Thoracic aorta (tissue), 2 donors: ENCODE results near the gene NHERF1. TPM values are rescaled to one million over a fixed set of nuclear protein-coding genes. Genes with fewer than 3 reads are reported as not detected.

Source experiments
- ATAC-seq: fragments of 150-250 bp; one replicate; pipeline ENCODE4 v1.8.0; 2017; ENCODE audit warnings: low read depth; ENCODE audit not compliant: insufficient number of reproducible peaks, low FRiP score
- DNase-seq: peaks from one replicate; pipeline ENCODE4 v3.0.0-alpha.2; 2020; ENCODE audit warnings: low spot score
- H3K27ac ChIP-seq, 2 donors: fragments of 200-600 bp; sonication (generic); 1 replicate in 1 of 2; 2 replicates in 1 of 2; pipeline ENCODE4 v1.5.1; 2016; ENCODE audit warnings: mild to moderate bottlenecking in 2 of 2, moderate library complexity in 2 of 2
- H3K27me3 ChIP-seq: fragments of 200-600 bp; sonication (generic); replicated peaks from 2 replicates; pipeline ENCODE4 v1.6.0; 2016; ENCODE audit warnings: mild to moderate bottlenecking; ENCODE audit not compliant: insufficient read depth
- H3K36me3 ChIP-seq: fragments of 200-600 bp; sonication (generic); one replicate; pipeline ENCODE4 v1.5.1; 2016
- H3K4me1 ChIP-seq, 2 donors: fragments of 200-600 bp; sonication (generic); 1 replicate in 1 of 2; 2 replicates in 1 of 2; pipeline versions ENCODE4 v1.5.1 to v1.6.0; 2016; ENCODE audit warnings: low read depth in 2 of 2, mild to moderate bottlenecking in 1 of 2; ENCODE audit not compliant: control insufficient read depth in 1 of 2
- H3K4me3 ChIP-seq: fragments of 200-600 bp; sonication (generic); 2 replicates; pipeline ENCODE4 v1.5.1; 2016; ENCODE audit warnings: mild to moderate bottlenecking
- H3K9me3 ChIP-seq: fragments of 200-600 bp; sonication (generic); 2 replicates; pipeline ENCODE4 v1.5.1; 2016
- CTCF ChIP-seq: fragments of 200-600 bp; sonication (generic); IDR thresholded peaks from one replicate; pipeline ENCODE4 v1.5.1; 2019; ENCODE audit warnings: antibody characterized with exemption
- total RNA-seq, 2 donors: library from RNA; depleted of rRNA; stranded (reverse); fragments of >200 nt; gene quantifications; one replicate each; pipeline versions ENCODE4 v1.1.0 to v1.2.3, GENCODE V29; 2016

Gene NHERF1
- total RNA-seq, 2 donors from 2014 or later, result 23.2 to 32.8 TPM

GRCh38 chr17:74775409-74776043 is 27.1 kb downstream of the NHERF1 start:
- no peak for TF ChIP-seq CTCF
- peaks cover 15 to 25% of the 10 kb centered on the region in 2 donors for H3K4me1 ChIP-seq
- no peaks in the 10 kb centered on the region for H3K9me3 ChIP-seq
- peak overlapping the region; percentile 63 to 67 for H3K27ac ChIP-seq
- no peak for DNase-seq
- peaks cover 26% of the 10 kb centered on the region for H3K36me3 ChIP-seq
- peak overlapping the region; percentile 93 for H3K4me3 ChIP-seq
- no peak for ATAC-seq
- H3K27me3 ChIP-seq, result no peaks in the 10 kb centered on the region

DNA sequence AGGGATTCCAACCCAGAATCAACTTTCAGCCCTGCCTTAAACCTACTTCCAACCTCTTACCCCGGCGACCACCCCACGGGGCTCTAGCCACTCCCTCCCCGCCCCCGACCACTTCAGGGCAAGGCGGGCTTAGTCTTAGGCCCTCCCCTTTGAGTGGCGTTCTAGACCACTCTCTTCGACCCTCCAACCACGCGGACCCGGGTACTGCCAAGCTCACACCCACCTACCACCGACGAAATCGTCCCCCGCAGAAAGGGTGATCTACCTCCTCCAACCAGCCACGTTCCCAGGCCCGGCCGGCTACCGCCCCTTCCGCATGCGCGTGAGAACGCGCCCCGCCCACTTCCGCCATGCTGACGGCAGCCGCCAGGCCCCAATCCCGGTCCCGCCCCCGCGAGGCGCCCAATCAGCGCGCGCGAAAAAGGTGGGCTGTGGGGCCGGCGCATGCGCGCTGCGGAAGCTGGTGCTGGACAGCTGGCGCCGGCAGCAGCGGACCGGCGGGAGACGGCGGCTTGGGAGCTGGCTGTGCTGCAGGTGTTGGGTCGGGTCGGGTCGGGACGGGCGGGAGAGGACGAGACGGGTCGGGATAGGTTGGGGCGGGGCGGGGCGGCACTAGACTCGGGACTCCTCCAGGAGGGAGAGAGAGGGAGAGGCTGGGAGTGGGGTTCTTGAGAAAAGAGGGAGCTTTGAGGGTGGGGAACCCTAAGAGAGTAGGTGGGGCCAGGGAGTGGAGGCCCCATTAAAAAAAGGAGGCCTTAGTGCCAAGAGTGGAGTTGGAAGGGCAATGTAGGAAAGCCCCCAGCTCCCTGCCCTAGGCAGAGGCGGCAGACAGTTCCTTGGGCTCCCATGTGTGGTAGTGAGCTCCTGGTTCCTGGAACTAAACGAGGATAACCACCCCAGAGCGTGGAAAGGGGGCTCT is 27.9 kb downstream of the NHERF1 start, which contains the start of gene NAT9:
Gene NAT9, minus strand, starts transcription at position 302 of the 919 bp plus-strand sequence. CDS start 647 bp downstream, outside the sequence.
- no peaks in the 10 kb centered on the region for H3K9me3 ChIP-seq
- ATAC-seq, result peak; percentile 65
- no peaks in the 10 kb centered on the region for H3K27me3 ChIP-seq
- peak within 1 kb of the TSS; percentile 93 for H3K4me3 ChIP-seq
- peaks cover 15 to 25% of the 10 kb centered on the region in 2 donors for H3K4me1 ChIP-seq
- peaks cover 23% of the 10 kb centered on the region for H3K36me3 ChIP-seq
- peak; percentile 93 for DNase-seq
- peak within 1 kb of the TSS; percentile 63 to 67 for H3K27ac ChIP-seq
- no peak for TF ChIP-seq CTCF

DNA sequence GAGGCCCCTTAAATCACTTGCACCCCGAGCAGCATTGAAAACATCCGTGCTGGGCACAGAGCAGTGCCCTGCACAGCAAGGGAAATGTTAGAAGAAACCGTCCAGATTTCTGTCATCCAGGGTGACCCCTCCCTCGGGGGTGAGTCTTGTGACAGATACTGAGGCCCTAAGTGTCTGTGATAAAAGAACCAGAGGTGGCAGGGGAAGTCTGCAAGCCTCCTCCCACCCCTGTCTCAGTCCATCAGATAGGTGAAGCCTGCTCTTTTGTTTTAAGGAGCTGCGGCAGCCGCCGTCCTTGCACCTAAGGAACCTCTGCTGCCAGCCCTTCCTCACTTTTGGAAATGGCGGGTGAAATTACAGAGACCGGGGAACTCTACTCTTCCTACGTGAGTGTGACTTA is 28.6 kb downstream of the NHERF1 start:
- no peak for TF ChIP-seq CTCF
- Histone ChIP-seq H3K27me3 (no peaks in the 10 kb centered on the region), H3K4me3 (peak overlapping the region; percentile 93), H3K4me1 (peaks cover 15 to 25% of the 10 kb centered on the region in 2 donors), H3K9me3 (no peaks in the 10 kb centered on the region), H3K36me3 (peaks cover 16% of the 10 kb centered on the region), H3K27ac (no peak overlapping the region)
- DNase-seq (no peak), ATAC-seq (no peak)

DNA sequence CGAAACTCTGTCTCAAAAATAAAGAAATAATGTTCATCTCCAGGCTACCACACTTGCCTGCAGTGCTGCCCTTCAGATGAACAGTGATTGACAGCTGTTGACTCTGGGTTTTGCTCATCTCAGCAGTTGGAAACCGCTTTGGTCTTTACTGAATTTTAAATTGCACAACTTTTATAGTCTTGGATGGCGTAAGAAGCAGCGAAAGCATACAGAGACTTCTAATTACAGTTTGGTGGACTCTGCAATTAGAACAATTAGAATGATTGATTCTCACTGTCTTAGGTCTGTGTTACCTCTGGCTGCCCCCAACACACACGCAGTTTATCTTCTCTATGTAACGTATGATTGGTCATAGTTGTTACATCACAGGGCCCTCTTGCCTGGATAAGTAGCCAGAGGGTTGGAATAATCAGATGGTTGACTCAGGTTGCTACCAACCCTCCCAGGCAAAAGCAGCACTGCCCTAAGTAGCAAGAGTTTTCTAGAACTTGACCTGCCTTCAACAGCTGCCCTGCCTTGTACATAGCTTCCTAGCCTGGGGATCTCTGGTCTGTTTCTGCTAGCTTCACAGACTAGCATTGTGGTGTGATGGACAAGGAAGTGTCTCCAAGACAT is 29.6 kb downstream of the NHERF1 start:
- Histone ChIP-seq H3K9me3 (no peaks in the 10 kb centered on the region), H3K36me3 (peaks cover 6% of the 10 kb centered on the region), H3K27ac (no peak overlapping the region), H3K4me3 (no peak overlapping the region), H3K27me3 (no peaks in the 10 kb centered on the region), H3K4me1 (peaks cover 15 to 25% of the 10 kb centered on the region in 2 donors)
- TF ChIP-seq CTCF, result no peak
- no peak for ATAC-seq
- no peak for DNase-seq

GRCh38 chr17:74778960-74779359 is 30.5 kb downstream of the NHERF1 start:
- Histone ChIP-seq H3K9me3 (no peaks in the 10 kb centered on the region), H3K4me3 (no peak overlapping the region), H3K36me3 (no peaks in the 10 kb centered on the region), H3K27me3 (no peaks in the 10 kb centered on the region), H3K4me1 (peaks cover 15 to 25% of the 10 kb centered on the region in 2 donors), H3K27ac (no peak overlapping the region)
- ATAC-seq, result no peak
- no peak for DNase-seq
- no peak for TF ChIP-seq CTCF
